IPS-NIHi7 (cell line): ENCODE measurements around the gene PUS3.
A peak's percentile ranks its signal among the peaks of the same experiment; 100 is the strongest.
"Not testable (repeated sequence)": the region's sequence is repeated elsewhere in the genome, so short reads cannot be mapped to it uniquely, and the experiment has no call there.

Experiments used
- DNase-seq: peaks from one replicate; pipeline ENCODE4 v3.0.0; 2012; ENCODE audit warnings: mixed read lengths; ENCODE audit errors: extremely low spot score

PUS3 gene

DNA sequence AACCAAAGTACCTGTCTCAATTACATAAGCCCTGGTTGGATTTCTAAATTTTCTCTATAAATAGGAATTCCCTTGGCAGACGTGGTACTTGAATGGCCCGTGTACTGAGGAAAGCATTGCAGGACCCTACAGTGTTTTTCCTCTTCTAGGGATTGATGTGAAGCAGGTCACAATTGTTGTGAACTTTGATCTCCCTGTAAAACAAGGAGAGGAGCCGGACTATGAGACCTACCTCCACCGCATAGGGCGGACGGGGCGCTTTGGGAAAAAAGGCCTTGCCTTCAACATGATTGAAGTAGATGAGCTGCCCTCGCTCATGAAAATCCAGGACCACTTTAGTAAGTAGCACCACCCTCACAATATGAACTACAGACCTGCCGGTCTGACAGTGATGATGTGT, 18.0 kb upstream of the PUS3 start:
- DNase-seq, result no peak

DNA sequence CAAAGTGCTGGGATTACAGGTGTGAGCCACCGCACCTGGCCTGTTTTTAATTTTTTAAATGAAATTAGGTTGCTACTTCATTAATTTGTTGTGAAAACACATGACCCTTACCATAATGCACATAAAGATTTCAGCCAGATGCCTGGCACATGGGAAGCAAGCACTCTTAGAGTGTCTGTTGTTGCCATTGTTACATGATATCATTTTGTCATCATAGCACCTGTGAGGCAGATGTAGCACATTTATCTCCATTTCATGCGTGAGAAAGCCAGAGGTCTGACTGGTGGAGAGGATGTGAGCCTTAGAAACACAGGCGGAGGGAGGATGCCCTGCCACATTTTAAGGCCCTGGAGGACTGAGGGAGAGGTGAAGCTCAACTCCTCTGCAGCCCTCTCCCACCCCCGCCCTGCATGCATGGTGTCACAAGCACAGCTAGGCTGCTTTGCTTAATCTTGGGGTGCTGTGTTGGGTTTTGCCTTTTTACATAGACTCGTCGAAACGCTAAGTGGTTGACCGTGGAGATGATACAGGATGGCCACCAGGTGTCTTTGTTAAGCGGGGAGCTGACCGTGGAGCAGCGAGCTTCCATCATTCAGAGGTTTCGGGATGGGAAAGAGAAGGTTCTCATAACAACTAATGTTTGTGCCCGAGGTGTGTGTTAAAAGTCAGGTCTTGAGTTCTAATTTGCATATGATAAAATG, 15.3 kb upstream of the PUS3 start:
- no peak for DNase-seq

DNA sequence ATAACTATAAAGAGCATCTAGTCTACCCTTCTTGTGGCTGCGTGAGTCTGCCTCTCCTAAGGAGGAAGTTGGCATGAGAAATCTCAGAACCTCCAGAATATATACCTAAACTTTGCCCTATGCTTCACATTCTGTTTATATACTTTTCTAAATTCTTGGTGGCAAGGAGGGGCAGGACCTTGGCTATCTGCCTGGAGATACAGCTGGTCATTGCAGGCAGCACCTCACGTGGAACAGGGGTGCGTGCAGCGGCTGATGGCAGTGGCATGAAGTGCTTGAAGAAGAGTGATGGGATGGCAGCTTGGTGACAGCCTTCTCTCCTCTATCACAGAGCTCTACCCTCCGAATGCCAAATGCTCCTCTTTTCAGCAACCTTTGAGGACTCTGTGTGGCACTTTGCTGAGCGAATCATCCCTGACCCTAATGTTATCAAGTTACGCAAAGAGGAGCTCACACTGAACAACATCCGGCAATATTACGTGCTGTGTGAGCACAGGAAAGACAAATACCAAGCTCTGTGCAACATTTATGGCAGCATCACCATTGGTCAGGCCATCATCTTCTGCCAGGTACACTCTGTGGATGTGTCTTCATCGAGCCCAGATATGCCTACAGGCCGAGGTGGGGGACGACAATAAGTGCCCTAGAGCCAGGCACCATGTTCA, 13.8 kb upstream of the PUS3 start:
- no peak for DNase-seq

DNA sequence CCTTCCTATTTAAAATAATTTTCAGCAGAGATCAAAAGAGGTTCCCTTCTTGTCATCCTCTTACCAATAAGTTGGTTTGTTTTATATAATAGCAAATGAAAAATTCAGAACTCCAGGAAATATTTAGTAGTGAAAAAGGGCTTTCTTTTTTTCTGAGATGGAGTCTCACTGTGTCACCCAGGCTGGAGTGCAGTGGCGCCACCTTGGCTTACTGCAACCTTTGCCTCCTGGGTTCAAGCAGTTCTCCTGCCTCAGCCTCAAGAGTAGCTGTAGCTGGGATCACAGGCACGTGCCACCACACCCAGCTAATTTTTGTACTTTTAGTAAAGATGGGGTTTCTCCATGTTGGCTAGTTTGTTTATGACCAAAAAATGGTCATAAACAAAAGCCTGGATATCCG, 11.6 kb upstream of the PUS3 start:
- not testable (repeated sequence) for DNase-seq

DNA sequence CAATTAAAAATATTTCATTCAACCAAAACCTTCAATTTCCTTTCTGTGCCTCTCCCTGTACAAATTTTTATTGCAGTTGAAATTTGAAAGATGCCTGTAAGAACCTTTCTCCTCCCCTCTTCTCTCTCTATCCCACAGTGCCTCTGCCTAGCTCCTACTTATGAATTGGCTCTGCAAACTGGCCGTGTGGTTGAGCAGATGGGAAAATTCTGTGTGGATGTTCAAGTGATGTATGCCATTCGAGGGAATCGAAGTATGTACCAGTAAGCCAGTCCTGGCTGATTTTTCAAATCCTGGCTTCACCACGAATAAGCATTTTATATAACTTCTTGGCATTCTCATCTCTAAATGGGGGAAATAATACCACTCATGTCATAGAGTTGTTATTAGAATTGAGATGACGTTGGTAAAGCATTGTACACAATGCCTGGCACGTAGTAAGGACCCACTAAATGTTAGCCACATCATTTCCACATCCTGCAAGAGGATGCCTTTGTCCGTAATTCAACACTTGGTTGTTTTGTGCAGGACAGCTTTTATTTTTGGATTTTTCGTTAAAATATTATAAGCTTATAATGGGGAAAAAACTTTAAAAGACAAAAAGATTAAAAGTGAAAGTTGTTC, 7.3 kb upstream of the PUS3 start:
- DNase-seq, result no peak

DNA sequence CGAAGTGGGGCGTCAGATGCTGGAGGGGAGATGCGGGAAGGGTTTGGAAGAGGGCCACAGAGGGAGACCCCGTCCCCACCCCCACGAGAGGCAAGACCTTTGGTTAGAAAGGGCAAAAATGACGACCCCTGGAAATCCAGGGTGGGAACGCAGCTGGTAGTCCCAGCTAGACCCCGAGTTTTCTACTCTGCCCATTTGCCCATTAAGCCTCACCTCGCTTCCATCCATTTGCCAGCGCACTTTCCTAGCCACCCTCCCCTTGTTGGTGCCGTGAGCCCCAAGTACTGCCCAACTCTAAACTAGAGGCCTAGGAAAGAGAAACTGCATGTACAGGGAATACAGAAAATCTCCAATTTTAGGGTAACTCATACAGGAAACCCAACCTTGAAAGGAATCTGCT, 1.7 kb upstream of the PUS3 start:
- DNase-seq, result no peak

DNA sequence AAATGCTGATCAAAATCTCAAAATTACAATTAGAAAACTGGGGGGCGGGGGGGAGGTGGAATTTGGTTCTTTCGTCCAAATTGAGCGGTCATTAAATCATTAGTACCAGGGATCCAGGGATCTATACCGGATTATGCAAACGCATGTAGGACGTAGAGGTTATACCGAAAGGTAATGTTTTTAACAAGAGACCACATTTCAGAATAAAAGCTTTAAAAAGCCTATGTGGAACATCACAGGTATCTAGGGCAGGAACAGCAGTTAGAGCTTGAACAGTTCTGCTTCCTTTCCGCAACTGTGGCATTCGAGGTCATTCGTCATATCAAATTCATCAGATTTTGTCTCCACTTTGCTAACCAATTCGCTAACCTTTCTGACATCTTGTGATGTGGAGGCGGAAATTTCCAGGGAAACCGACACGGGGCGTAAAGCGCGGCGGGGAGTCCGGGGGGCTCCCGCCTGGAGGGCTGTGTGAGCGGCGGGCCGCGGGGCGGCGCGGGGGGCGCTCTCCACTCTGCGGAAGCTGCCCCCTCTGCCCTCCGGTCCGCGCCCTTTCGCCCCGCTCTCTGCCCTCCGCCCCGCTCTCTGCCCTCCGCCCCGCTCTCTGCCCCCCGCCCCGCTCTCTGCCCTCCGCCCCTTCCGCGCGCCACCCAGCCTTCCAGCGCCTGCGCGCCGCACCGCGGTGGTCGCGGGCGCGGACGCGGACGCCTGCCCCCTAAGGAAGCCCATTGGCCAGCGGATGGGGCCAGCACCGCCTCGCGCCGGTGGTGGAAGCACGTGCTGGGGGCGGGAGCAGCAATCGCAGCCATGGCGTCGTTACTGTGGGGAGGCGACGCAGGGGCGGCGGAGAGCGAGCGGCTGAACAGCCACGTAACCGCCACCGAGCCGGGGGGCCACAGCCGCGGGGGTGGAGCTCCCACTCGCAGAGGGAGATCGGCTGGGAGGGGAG, 979 bp upstream of the PUS3 start, which contains the start of gene DDX25:
Gene DDX25 (plus strand): TSS at position 798 of the 949 bp plus-strand sequence. CDS start 10 bp downstream, at position 808.
- DNase-seq, result peak; percentile 79

DNA sequence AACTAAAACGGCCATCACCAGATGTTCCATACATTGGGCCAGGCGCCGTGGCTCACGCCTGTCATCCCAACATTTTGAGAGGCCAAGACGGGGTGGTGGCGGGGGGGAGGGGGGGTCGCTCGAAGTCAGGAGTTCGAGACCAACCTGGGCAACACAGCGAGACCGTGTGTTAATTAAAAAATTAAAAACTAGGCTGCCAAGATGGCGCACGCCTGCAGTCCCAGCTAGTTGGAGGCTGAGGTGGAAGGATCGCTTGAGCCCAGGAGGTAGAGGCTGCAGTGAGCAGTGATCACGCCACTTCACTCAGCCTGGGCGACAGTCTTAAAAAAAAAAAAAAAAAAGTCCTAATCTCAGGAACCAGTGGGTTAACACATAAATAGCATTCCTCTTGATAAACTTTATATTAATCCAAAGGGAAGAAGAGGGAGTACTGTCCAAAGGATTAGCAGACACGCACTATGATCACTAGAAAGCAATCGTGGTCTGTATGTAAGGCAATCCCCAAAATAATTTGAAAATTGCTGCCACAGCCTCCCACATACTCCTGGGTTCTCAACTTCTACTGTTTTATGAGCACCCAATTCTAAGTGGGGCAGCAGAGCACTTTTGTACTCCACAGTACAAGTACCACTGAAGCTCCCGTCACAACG, 604 bp downstream of the PUS3 start:
- no peak for DNase-seq

DNA sequence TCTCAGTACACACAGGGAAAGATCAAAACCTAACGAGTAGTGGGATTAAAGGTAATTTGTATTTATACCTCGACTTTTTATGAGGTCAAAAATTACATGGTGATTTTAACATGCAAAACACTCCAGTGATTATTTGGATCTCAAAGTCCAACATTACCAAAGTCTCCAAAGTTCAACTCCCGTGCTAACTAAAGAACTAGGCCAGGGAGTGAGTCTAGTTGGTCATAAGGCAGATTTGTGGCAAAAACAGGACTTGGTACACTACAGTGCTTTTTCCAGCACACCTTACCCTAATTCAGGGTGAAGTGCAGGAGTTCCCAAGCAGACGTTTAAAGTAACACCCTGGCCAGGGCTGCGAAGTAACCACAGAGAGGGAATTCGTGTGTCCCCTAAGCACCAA, 1.1 kb downstream of the PUS3 start:
- DNase-seq, result no peak

DNA sequence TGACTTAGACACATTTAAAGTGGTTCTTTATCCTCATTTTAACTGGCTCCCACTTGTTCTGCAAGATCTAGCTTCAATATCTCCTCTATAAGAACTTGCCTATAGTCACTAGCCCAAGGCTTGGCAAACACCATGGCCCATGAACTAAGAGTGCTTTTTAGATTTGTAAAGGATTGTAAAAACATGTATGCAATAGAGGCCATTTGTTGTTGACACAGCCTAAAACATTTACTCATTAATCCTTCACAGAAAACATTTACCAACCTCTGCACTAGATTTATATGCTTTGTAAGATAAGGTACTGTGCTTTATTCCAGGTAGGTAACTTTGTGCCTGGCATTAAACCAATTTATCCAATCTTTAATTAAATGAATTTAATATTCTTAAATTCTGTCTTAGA, 10.0 kb downstream of the PUS3 start:
- no peak for DNase-seq

DNA sequence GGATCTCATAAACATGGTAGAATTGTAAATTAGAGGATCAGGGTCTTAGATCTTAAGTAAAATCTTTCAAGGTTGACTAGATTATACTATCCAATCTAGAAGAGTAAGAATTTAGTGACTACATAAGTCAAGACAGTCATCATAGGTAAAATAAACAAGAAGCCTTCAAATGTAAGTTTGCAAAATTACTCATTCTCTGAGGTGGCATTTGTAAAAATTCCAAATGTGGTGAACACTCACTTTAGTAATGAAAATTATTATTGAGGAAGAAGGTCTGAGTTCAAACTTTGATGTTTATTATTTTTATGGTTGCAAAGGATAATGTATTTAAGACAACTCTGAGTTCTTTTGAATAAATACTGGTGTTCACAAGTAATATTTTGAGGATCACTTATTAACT, 10.9 kb downstream of the PUS3 start:
- DNase-seq, result no peak

DNA sequence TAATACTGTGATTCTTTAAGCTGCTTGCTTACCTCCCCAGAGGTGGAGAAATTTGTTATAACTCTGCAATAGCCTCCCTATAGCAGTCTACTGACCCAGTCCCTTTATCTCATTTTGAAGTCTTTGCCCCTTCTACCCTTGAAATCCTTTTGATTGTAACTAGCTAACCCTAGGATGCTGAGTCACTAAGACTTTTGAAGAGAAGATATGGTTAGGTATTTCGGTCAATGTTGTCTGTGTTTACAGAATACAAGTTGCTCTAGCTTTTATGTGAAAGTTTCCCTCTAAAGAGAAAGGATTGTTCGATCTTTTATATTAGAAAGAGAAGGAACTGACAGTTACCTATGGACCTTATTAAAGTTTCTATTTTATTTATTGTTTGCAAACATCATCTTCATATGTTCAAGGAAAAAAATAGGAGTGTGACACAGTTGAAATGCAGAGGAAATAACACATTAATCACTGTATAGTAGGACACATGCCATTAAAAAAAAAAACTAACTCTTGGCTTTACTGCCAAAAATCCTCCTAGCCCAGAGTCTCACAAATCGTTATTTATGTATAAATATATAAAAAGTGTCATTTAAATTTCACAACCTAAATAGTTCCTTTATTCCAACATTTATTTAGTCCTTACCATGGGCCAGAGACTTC, 12.4 kb downstream of the PUS3 start:
- DNase-seq, result no peak

DNA sequence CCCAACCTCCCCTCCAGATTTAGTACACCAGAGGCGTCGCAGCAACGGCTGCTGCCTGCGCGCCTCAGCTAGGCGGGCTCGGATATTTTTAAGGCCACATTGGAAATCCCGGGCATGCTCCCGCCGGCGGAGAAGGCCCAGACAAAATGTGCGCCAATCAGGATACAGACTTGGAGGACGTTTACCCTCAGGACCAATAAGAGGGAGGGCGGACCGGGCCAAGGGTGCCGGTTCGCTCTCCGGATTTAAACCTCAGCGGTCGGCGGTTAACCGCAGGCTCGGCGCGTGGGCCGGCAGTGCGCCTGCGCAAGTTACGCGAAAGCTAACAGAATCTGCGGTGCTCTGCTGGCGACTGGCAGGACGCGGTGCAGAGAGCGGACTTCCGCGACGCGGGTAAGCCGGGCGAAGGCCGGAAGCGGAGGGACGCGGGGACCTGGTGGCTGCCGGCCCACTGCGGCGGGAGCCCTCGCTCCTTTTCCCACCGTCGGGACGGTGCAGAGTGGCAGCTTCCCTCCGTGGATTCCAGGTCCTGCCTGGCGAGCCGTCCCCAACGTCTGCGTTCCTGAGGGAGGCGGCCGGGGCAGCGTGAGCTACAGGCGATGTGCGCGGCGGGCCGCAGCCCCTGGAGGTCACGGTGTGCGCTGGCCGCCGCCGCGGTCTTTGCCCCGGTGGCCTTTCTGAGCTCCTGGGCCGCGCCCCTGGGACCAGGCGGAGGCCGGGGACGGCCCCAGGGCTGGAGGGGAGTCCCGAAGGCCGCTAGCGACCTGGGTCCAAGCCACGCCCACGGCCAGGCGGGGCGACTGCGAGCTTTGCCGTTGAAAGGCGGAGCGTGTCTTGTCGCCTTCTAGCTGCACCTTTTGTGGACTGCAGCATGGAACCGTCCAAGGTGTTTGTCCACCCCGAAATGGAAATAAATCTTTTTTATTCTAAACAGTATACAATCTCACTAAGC, 15.4 kb downstream of the PUS3 start, which contains the start of gene HYLS1:
Gene HYLS1 (plus strand): TSS at position 296 of the 952 bp plus-strand sequence. CDS start 11,701 bp downstream, outside the sequence.
- DNase-seq, result peak; percentile 89

DNA sequence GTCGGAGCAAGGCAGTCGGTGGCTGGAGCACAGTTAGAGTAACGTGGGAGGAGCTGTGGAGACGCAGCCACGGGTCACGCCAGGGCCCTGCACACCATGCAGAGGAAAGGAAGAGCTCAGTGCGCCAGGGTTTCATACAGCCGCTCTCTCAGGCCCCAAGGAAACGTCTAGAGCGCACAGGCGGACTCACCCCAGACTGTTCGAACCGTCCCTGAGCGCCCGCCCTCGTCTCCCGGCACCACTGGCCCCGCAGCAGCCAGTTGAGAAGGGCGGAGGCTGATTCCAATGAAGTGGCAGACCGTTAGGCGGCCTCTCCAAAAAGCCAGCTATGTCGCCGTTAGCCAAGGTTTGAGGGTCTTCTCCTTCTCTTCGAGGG, 16.0 kb downstream of the PUS3 start:
- no peak for DNase-seq

DNA sequence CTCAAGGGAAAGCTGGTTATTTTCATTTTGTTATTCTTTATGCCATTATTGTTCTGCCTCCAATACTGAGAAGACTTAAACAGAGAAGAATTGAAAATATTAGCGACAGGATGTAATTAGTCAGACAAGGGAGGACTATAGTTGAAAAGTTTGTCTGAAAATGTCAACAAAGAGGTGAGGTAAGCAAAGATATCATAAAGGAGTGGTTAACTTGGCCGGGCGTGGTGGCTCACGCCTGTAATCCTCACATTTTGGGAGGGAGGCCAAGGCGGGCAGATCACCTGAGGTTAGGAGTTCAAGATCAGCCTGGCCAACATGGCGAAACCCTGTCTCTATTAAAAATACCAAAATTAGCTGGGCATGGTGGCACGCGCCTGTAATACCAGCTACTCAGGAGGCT, 19.6 kb downstream of the PUS3 start:
- DNase-seq, result no peak

DNA sequence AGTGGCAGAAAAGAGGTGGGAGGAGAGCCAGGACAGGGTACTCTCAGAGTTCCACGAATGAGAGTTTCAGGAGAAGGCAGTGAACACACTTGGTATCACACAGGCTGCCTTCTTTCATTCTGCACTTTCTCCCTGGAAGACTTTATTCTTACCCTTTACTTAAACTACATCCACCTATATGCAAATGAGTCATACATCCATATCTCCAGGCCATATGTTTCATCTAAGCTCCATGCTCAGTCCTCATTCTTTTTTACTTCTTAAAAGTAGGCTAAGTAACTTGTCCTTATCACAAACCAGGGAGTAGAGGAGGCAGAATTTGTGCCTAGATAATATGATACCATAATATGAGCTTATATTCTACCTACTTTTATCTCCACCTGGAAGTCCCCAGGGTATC, 21.7 kb downstream of the PUS3 start:
- no peak for DNase-seq

DNA sequence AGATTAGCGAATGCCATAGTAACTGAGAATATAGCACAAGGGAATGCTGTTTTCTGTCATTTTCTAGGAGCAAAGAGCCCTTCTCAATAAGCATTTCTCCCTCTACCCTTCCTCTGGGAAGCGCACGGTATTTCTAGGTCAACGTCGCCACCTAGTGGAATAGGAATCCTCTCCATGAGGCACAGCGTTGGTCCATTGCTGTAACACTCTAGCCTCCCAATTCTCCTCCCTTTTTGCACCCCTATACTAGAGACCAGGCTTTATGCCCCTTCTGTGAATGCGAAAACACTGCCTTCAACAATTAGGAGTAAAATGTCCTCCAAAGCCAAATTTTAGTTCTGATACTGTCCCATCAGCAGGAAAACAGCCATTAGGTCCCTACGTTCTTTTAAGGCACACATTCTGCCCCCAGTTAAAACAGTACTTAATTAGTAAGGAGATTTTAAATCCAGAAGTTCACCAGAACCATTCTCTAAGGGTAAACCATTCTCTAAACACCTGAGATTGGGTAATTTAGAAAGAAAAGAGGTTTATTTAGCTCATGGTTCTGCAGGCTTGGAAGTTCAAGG, 28.4 kb downstream of the PUS3 start:
- DNase-seq, result peak; percentile 67

DNA sequence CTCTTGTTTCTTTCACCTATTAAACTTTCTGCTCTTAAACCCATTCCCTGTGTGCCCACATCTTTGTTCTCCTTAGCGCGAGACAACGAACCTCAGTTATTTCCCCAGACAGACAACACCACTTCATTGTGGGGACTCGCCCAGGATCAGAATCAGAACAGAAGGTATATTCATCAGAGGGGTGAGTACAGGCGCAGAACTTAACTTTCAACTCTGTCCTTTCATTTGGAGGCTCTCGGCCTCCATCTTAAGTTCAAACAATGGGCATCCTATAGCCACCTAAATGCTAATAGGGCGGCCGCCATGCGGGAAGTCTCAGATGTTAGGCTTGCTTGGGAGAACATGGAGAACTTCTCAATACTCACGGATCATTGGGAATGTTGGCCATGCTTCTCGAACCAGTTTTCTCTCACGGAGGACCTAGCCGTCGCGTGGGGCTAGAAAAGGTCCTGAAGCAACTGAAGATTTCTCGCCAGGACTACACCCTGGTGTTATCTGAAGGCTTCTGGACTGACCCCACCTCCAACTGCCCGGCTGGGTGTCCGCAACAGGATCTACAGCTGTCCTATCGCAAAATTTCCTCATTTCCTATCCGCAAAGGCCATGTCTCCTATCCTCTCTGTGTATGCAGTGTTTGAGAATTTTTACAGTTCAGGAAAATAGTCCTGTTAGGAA, 29.0 kb downstream of the PUS3 start:
- no peak for DNase-seq

DNA sequence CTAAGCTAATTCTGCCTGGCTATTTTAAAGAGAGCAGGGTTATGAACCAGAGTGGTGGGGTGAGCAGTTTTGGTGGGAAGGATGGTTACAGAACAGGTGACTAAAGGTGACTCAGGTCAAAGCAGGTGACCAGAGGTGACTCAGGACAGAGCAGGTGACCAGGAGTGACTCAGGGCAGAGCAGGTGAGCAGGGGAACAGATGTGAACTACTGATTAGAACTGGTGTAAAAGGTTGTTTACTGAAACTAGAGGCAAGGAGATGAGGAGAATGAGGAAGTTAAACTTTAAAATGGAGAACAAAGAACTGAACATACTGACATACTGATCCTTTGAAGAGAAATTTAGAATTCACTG, 30.9 kb downstream of the PUS3 start:
- no peak for DNase-seq
